NCI-H82 treated with DMSO at 0.1 percent for 48 hours (cell line): ENCODE measurements around the gene ARHGEF38.

Experiments used
- DNase-seq: peaks from one replicate; lab custom pipeline; 2025; ENCODE audit not compliant: unreplicated experiment; lab: John Stamatoyannopoulos, UW

ARHGEF38 gene

GRCh38 chr4:105551965-105552746 lies at the start of gene ARHGEF38:
TSS of gene ARHGEF38 (plus strand) at chr4:105552620. CDS start at chr4:105552766, 146 bp downstream.
- DNase-seq: no peak

- no peak for DNase-seq
These were observed 48.9 kb upstream of the ARHGEF38 start for GRCh38 chr4:105503484-105503883.

- no peak for DNase-seq
These were observed 47.7 kb upstream of the ARHGEF38 start for GRCh38 chr4:105504744-105505143.

- no peak for DNase-seq
These were observed 43.1 kb upstream of the ARHGEF38 start for GRCh38 chr4:105509291-105509690.

GRCh38 chr4:105509714-105510113 lies 42.7 kb upstream of the ARHGEF38 start:
- no peak for DNase-seq

- no peak for DNase-seq
These were observed 42.2 kb upstream of the ARHGEF38 start for GRCh38 chr4:105510245-105510644.

GRCh38 chr4:105520819-105521790 lies 31.3 kb upstream of the ARHGEF38 start:
- DNase-seq: peak; percentile 18

GRCh38 chr4:105526656-105527055 lies 25.8 kb upstream of the ARHGEF38 start:
- DNase-seq: no peak

GRCh38 chr4:105527081-105527480 lies 25.3 kb upstream of the ARHGEF38 start:
- DNase-seq: no peak

GRCh38 chr4:105536601-105537000 lies 15.8 kb upstream of the ARHGEF38 start:
- DNase-seq: no peak

- DNase-seq: no peak
These were observed 11.0 kb upstream of the ARHGEF38 start for GRCh38 chr4:105541420-105541819.

GRCh38 chr4:105542039-105542438 lies 10.4 kb upstream of the ARHGEF38 start:
- no peak for DNase-seq

- no peak for DNase-seq
These were observed 9.1 kb upstream of the ARHGEF38 start for GRCh38 chr4:105543346-105543745.

GRCh38 chr4:105543881-105544280 lies 8.5 kb upstream of the ARHGEF38 start:
- DNase-seq: no peak

GRCh38 chr4:105544520-105545286 lies 7.7 kb upstream of the ARHGEF38 start:
- DNase-seq: peak; percentile 17

GRCh38 chr4:105546086-105546485 lies 6.3 kb upstream of the ARHGEF38 start:
- no peak for DNase-seq

GRCh38 chr4:105547769-105548168 lies 4.7 kb upstream of the ARHGEF38 start:
- DNase-seq: no peak

- no peak for DNase-seq
These were observed 3.9 kb upstream of the ARHGEF38 start for GRCh38 chr4:105548483-105548882.

- no peak for DNase-seq
These were observed 1.8 kb upstream of the ARHGEF38 start for GRCh38 chr4:105550641-105551040.

- no peak for DNase-seq
These were observed 3.0 kb downstream of the ARHGEF38 start for GRCh38 chr4:105555409-105555808.

GRCh38 chr4:105556206-105556605 lies 3.8 kb downstream of the ARHGEF38 start:
- DNase-seq: no peak
